ENCODE results near the gene C9orf85. TPM values are rescaled to one million over a fixed set of nuclear protein-coding genes. Genes with fewer than 3 reads are reported as not detected.

C9orf85 gene, protein sequence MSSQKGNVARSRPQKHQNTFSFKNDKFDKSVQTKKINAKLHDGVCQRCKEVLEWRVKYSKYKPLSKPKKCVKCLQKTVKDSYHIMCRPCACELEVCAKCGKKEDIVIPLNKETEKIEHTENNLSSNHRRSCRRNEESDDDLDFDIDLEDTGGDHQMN
- 16.7 and 21.7 TPM in 2 replicates for total RNA-seq

GRCh38 chr9:71911061-71911907, at the start of gene C9orf85, which contains the start of gene ABHD17B:
C9orf85 (plus strand) TSS chr9:71911639; CDS start chr9:71911735, 96 bp downstream.
ABHD17B (minus strand) TSS chr9:71911193; CDS start chr9:71875080, 36,113 bp downstream.

Other genes with a start within 250 kb of the C9orf85 start
- gene CEMIP2, start 143.1 kb upstream of the C9orf85 start, total RNA-seq = 35.8 and 52.6 TPM in 2 replicates
- gene ABHD17B, start 446 bp upstream of the C9orf85 start, total RNA-seq = 21.5 and 29.6 TPM in 2 replicates
- not detected in 2 replicates for gene C9orf57, start 149.0 kb downstream of the C9orf85 start, total RNA-seq
- 0.14 and 3.4 TPM in 2 replicates for gene GDA, start 237.8 kb downstream of the C9orf85 start, total RNA-seq

Measured in nasal cavity respiratory epithelium epithelial cell of viscerocranial mucosa (primary cell).